A673 (cell line): ENCODE measurements around the gene PREX1.

Source experiments
- EZH2 ChIP-seq: fragments of 200-600 bp; sonication (generic); IDR thresholded peaks from 2 replicates; pipeline ENCODE4 v1.6.1; 2017; ENCODE audit warnings: borderline replicate concordance, low read depth, mild to moderate bottlenecking, mixed read lengths, antibody characterized with exemption, low read length; ENCODE audit not compliant: poor library complexity, severe bottlenecking
- TF ChIP-seq, protein P1 (sequence below): fragments of 300-800, 200-600 bp; sonication (generic); conservative IDR thresholded peaks from 2 replicates; pipeline ENCODE4 v1.5.1; 2017; ENCODE audit warnings: low read depth, mild to moderate bottlenecking, antibody characterized with exemption, low read length, moderate library complexity, mixed read lengths

DNA sequence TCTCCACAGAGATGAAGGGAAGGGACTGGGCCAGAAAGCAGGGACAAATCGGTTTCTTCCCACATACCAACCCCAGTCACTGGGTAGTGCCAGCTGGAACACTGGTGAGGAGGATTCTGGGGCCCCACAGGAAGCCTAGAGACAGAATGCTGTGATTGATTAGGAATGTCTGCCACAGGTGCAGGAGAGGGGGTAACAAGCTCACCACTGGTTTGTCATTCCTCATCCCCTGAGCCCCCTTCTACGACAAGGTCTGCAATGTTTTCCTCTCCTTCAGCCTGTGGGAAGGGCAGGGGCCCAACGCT is 89.8 kb downstream of the PREX1 start:
- TF ChIP-seq, protein P1, sequence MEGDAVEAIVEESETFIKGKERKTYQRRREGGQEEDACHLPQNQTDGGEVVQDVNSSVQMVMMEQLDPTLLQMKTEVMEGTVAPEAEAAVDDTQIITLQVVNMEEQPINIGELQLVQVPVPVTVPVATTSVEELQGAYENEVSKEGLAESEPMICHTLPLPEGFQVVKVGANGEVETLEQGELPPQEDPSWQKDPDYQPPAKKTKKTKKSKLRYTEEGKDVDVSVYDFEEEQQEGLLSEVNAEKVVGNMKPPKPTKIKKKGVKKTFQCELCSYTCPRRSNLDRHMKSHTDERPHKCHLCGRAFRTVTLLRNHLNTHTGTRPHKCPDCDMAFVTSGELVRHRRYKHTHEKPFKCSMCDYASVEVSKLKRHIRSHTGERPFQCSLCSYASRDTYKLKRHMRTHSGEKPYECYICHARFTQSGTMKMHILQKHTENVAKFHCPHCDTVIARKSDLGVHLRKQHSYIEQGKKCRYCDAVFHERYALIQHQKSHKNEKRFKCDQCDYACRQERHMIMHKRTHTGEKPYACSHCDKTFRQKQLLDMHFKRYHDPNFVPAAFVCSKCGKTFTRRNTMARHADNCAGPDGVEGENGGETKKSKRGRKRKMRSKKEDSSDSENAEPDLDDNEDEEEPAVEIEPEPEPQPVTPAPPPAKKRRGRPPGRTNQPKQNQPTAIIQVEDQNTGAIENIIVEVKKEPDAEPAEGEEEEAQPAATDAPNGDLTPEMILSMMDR: no peak
- no peak for TF ChIP-seq EZH2
